GM18505 (cell line): ENCODE measurements around the gene CTCFL.

Experiments
- ATAC-seq: cut with Tn5 transposase; IDR thresholded peaks from one replicate; pipeline ENCODE4 v1.9.1; 2021; ENCODE audit not compliant: unreplicated experiment
- POLR2A ChIP-seq: IDR thresholded peaks from 4 replicates; pipeline ENCODE4 v1.6.1; 2011; ENCODE audit warnings: borderline replicate concordance; ENCODE audit not compliant: insufficient read depth, insufficient read length; ENCODE audit errors: extremely low read depth

The CTCFL gene

DNA sequence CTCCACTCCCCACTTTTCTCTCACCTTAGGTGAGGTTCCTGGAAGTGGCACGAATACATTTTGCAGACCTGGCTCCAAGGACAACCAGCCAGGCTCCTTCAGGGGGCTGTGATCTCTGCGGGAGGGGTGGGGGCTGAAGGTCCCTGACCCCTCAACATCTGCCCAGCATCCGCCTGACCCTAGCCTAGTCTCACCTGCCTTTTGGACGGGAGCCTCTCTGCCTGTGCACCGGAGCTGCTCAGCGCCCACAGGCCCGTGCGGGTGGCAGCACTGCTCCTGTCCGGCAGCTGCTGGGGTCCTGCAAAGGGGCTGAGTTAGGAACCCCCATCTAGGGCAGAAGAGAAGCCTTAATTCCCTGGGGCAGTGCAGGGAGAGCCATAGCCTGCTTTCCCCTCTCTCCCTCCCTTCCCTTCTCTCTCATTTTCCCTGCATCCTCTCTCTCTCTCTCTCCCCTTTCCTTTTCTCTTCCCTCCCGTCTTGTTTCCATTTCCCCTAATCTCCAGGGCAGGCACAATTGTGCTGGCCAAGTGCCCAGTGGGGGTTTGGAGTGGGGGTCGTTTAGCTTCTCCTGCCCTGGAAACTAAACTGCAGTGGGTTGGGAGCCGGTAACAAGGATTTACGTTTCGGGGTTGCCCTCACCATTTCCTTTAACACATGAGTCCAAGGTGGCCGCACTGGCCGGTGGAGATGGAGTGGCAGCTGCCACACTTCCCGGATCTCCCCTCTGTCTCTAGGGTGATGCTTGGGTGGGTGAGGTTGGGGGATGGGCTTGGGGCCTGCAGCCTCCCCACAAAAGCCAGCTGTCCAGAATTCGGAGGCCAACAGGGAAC is 54.1 kb downstream of the CTCFL start:
- ATAC-seq: no peak
- no peak for TF ChIP-seq POLR2A

DNA sequence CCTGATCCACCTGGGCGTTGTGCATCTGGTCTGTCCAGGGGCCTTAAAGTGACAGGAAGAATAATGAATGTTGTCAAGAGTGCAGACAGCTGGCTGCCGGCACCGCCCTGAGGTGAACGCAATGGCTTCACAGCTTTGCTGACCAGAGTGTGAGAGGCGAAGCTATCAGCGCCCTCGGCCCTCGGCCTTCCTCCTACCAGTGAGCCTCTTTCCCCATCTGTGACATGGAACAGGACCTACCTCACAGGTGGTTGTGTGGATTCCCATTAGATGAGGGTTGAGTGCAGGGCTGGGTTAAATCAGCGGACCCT is 54.8 kb downstream of the CTCFL start:
- no peak for ATAC-seq
- no peak for TF ChIP-seq POLR2A

DNA sequence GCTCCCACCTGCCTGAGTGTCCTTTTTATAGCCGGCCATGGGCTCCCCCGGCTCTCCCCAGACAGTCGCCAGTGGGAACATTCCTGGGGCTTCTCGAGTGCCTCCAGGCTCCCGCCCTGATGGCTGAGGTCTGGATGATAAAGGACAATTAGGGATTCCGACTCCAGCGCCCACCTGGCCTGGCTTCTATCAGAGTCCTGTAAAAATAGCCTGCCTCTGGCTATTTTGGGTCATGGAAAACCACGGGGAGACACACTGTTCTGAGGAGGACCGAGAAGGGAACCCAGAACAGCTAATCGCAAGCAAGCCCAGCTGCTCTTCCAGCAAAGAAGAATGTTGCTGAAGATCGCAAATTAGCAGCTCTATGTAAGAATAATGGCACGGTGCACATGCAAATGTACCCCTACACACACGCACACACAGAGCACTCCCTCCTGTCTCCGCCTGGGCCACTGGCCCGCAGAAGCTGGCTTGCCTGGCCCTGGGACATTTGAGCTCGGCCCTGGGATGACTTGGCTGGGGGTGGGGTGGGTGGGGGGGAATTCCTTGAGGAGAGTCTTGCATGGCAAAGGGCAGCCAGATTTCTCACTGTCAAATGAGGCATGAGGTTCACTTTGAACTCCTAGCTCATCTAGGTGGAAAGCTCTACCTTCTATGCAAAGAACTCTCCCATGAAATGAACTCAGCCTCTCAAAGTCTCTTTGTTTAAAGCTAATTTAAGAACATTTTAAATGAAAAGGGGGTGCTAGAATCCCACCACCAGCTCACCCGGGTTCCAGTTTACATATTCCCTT is 55.3 kb downstream of the CTCFL start:
- ATAC-seq: no peak
- TF ChIP-seq POLR2A: no peak

DNA sequence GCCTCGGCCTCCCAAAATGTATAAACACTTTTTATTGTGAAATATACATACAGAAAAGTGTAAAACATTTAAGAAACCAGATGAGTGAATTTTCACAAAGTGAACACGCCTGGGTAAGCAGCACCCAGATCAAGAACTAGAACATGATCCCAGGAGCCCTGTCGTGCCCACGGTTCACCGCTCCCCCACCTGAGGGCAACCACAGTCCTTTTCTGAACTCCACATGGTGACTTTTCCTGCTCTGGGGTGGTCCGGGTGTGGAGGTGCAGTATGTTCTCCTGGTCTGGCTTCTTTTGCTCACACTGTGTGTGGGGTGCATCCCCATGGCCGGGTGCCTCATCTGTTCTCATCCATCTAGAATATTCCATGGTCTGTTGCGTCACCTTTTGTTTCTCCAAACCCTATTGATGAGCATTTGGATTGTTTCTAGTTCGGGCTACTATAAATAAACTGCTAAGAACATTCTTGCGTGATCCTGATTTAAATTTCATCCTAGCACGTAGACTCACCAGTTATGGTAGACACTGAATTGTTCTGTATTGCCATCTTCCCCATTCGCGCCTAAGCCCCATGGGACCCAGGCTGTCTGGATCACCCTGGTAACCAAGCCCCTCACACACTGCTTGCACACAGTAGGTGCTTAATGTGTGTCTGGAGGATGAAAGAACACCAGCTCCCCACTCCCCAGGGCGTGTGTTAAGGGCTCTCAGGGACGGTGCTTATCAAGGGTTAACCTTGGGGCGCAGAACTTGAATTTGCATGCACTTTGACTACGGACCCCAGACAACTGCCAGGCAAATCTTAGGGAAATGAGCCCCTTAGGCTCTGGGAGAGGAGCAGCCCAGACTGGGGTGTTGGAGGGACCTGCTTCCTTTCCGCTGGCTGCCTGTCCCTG is 56.2 kb downstream of the CTCFL start:
- ATAC-seq: no peak
- TF ChIP-seq POLR2A: no peak

DNA sequence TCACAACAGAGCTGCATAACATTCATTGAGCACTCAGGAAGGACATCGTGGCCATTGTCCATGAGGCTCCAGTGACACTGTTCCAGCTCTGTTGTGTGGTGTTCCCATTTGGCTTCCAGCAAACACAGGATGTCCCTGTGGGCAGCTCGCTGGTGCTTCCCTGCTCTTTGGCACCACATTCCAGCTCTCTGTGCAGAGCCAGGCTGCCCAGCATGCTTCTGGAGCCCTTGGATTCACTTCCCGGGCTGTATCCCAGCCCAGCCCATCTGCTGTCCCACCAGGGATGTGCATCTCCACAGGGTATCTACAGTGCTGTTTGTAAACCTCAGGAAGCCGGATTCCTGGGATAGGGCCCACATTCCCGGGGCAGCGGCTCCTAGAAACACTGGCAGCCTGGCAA is 57.2 kb downstream of the CTCFL start:
- ATAC-seq: no peak
- no peak for TF ChIP-seq POLR2A

DNA sequence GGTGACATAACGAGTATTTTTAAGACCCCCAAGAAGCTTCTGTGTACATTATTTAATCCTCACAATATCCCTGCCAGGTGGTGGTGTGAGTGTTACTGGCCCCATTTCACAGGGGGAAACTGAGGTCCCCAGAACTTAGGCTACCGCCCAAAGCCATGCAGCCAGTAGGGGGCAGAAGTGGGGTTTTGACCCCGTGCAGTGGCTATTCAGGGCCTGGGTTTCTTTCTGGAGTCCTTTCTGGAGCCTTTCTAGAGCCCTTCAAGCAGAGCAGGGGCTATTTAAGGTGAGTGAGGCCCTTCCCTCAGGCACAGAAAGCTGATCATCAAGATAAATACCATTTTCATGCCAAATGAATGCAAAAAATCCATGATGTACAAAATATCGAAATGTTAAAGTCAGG is 59.0 kb downstream of the CTCFL start:
- ATAC-seq: no peak
- no peak for TF ChIP-seq POLR2A

DNA sequence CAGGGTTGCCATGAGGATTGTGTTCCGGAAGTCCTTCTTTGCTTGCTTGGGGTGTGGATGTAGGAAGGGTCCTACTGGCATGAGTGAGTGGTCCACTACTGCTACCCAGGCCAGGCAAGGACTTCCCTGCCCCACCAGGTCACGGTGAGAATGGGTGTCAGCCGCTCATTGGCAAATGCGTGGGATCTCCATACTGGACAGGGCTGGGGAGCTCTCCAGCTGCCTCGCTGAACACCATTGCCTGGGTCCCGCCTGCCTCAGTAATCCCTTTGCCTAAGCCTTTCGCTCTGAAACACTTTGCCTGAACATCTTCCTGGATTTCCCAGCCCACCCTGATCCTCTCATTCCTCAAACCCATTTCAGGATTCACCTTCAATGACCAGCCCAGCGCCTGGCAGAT is 59.5 kb downstream of the CTCFL start:
- ATAC-seq: no peak
- no peak for TF ChIP-seq POLR2A

DNA sequence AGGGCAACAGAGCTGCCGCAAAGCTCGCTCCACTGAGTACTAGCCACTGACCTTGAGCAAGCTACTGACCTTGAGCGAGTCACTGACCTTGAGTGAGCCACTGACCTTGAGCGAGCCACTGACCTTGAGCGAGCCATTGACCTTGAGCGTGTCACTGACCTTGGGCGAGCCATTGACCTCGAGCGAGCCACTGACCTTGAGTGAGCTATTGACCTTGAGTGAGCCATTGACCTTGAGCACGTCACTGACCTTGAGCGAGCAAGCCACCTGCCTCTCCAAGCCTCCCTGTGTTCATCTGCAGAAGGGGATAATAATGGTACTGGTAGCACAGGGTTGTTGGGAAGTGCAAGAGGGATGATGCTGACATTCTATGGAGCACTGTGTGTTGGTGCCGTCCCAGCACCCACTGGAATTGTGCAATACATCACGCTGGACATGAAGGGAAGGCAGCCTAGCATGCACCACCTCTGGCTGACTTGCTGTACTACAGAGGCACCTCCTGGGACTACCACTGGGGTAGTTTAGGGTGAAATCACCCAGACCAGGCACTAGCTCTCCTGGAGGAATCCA is 60.2 kb downstream of the CTCFL start:
- ATAC-seq: no peak
- no peak for TF ChIP-seq POLR2A

DNA sequence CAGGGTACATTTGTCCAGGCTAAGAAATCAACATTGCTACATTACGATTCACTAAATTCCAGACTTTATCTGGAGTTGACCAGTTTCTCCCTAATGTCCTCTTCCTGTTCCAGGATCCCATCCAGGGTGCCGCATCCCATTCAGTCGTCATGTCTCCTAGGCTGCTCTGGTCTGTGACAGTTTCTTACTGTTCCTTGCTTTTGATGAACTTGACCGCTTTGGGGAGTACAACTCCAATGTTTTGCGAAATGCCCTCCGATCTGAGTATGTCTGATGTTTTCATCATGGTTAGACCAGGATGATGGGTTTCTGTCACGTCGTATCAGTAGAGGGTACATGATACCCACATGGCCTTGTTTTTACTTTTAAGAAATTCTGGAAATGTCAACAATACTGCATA is 62.2 kb downstream of the CTCFL start:
- no peak for TF ChIP-seq POLR2A
- ATAC-seq: no peak

DNA sequence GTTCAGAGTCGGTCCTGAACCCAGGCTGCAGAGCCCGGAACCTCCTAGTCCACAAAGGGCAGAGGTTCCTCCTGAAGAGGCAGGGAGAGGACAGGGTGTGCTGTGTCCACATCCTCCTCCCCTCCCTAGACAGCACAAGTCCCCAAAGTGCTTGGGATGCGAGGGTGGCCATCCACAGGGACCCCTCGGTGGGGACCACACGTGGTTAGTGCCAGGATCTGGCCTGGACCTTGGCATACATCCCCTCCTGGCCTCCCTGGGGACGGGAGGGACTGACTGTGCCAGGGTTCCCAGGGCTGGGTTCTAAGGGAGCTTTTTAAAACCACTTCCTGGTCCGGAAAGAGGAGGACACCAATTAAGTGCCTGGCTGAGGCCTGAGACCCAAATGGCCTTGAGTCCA is 63.2 kb downstream of the CTCFL start:
- no peak for TF ChIP-seq POLR2A
- no peak for ATAC-seq

DNA sequence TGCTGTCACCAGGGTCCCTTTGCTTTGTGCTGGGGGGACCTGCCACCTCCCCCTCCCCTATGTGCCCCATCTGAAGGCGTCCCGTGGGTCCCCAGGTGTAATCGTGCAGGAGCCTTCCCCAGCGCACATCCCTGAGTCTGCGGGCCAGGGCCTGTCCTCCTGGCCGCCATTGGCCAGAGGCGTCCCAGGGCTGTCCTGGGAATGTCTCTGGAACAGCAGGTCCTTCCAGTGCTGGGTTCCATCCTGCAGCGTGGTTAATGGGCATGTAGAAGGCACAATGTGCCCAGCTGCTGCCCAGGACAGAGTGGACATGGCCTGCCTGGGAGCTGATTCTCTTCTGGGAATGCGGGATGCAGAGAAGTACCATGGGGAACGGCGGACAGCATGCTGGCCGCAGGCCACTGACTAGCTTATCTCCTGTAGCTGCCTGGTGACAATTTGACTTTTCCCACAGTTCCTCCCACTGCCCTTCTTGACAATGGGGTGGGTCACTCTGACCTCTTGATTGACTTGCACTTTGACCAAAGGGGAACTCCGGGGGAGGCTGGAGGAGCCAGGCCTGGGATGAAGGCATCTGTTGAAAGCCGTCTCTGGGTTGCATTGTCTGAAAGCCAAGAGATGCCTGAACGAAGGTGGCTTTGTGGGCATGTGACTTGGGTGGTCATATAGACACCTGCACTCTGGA is 64.0 kb downstream of the CTCFL start:
- TF ChIP-seq POLR2A: no peak
- no peak for ATAC-seq

DNA sequence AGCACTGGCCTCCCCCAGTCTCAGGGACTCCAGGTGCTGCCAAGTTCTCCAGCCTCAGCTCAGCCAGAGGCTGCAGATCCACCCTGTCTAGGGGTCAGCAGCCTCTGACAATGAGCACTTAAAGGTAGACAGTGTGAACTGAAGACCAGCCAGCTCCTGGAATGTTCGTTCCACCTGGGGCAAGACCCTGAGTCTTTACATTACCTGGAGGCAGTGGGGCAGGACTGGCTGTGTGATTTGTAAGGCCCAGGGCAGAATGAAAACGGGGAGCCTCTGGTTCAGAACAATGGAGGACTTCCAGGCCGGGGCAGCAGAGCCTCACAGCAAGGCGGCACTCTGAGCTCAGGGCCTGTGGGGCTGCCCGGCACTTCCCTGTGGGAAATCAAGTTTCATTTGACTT is 65.0 kb downstream of the CTCFL start:
- no peak for ATAC-seq
- no peak for TF ChIP-seq POLR2A
